ENCODE results near the gene GJA1. TPM values are rescaled to one million over a fixed set of nuclear protein-coding genes. Genes with fewer than 3 reads are reported as not detected.

The GJA1 gene
- total and polyA plus RNA-seq, 8 donors, result 71.1 to 162 (median 116) TPM

GRCh38 chr6:121408321-121408720, 27.1 kb upstream of the GJA1 start:
- H3K9me3 ChIP-seq, result no peaks in the 10 kb centered on the region
- no peaks in the 10 kb centered on the region for H3K4me1 ChIP-seq
- no peak for TF ChIP-seq CTCF (IDR thresholded peaks at IDR 0.05)
- no peaks in the 10 kb centered on the region for H3K36me3 ChIP-seq
- no peak overlapping the region for H3K27ac ChIP-seq
- no peak for DNase-seq
- intact Hi-C loops (cut with DNase I), result no loop called here
- H3K27me3 ChIP-seq, result peaks cover 0 to 7% of the 10 kb centered on the region in 2 donors
- no peak for ATAC-seq
- H3K4me3 ChIP-seq, result no peak overlapping the region

GRCh38 chr6:121413879-121414278, 21.6 kb upstream of the GJA1 start:
- no peaks in the 10 kb centered on the region for H3K36me3 ChIP-seq
- no peak for DNase-seq
- no peaks in the 10 kb centered on the region for H3K9me3 ChIP-seq
- H3K4me1 ChIP-seq, result no peaks in the 10 kb centered on the region
- no peaks in the 10 kb centered on the region for H3K27me3 ChIP-seq
- intact Hi-C loops (cut with DNase I), result no loop called here
- no peak overlapping the region for H3K4me3 ChIP-seq
- peak; percentile 77 for ATAC-seq
- TF ChIP-seq CTCF (IDR thresholded peaks at IDR 0.05), result no peak
- H3K27ac ChIP-seq, result no peak overlapping the region

GRCh38 chr6:121418346-121418745, 17.1 kb upstream of the GJA1 start:
- Histone ChIP-seq H3K27me3 (no peaks in the 10 kb centered on the region), H3K36me3 (no peaks in the 10 kb centered on the region), H3K4me3 (no peak overlapping the region), H3K4me1 (no peaks in the 10 kb centered on the region), H3K27ac (no peak overlapping the region), H3K9me3 (no peaks in the 10 kb centered on the region)
- ATAC-seq (no peak), DNase-seq (no peak)
- intact Hi-C loops (cut with DNase I), result no loop called here
- no peak for TF ChIP-seq CTCF (IDR thresholded peaks at IDR 0.05)

GRCh38 chr6:121426686-121427085, 8.8 kb upstream of the GJA1 start:
- Histone ChIP-seq H3K4me1 (no peaks in the 10 kb centered on the region), H3K27me3 (no peaks in the 10 kb centered on the region), H3K27ac (no peak overlapping the region), H3K9me3 (no peaks in the 10 kb centered on the region), H3K36me3 (no peaks in the 10 kb centered on the region), H3K4me3 (no peak overlapping the region)
- ATAC-seq, result peak; percentile 60
- intact Hi-C loops (cut with DNase I), result no loop called here
- no peak for DNase-seq
- TF ChIP-seq CTCF (IDR thresholded peaks at IDR 0.05), result no peak

GRCh38 chr6:121428872-121429756, 6.3 kb upstream of the GJA1 start:
- ATAC-seq (no peak), DNase-seq (no peak)
- Histone ChIP-seq H3K36me3 (no peaks in the 10 kb centered on the region), H3K4me1 (no peaks in the 10 kb centered on the region), H3K27ac (no peak overlapping the region), H3K4me3 (no peak overlapping the region), H3K9me3 (no peaks in the 10 kb centered on the region), H3K27me3 (no peaks in the 10 kb centered on the region)
- intact Hi-C loops (cut with DNase I), result no loop called here
- TF ChIP-seq CTCF (IDR thresholded peaks at IDR 0.05), result no peak
